HG03565 (cell line): Measurements from ENCODE around the gene AQR.

Experiments
- ATAC-seq: cut with Tn5 transposase; IDR thresholded peaks from one replicate; pipeline ENCODE4 v1.9.1; 2021; ENCODE audit warnings: mild to moderate bottlenecking, moderate library complexity; ENCODE audit not compliant: unreplicated experiment

Gene AQR

GRCh38 chr15:34883633-34884032 is 85.9 kb downstream of the AQR start:
- no peak for ATAC-seq

- ATAC-seq: no peak
Measured at GRCh38 chr15:34883042-34883441, 86.5 kb downstream of the AQR start.

- no peak for ATAC-seq
Measured at GRCh38 chr15:34879107-34879506, 90.4 kb downstream of the AQR start.

GRCh38 chr15:34876640-34877039 is 92.9 kb downstream of the AQR start:
- ATAC-seq: no peak

- no peak for ATAC-seq
Measured at GRCh38 chr15:34869110-34869509, 100.4 kb downstream of the AQR start.

- ATAC-seq: no peak
Measured at GRCh38 chr15:34865531-34865930, 104.0 kb downstream of the AQR start.

GRCh38 chr15:34861214-34861613 is 108.3 kb downstream of the AQR start:
- no peak for ATAC-seq

GRCh38 chr15:34855893-34856292 is 113.6 kb downstream of the AQR start:
- ATAC-seq: no peak

GRCh38 chr15:34855413-34855812 is 114.1 kb downstream of the AQR start:
- ATAC-seq: no peak

GRCh38 chr15:34854232-34854631 is 115.3 kb downstream of the AQR start:
- ATAC-seq: no peak

GRCh38 chr15:34853001-34853758 is 116.4 kb downstream of the AQR start:
- ATAC-seq: no peak

- ATAC-seq: no peak
Measured at GRCh38 chr15:34851751-34852150, 117.8 kb downstream of the AQR start.

GRCh38 chr15:34851007-34851406 is 118.5 kb downstream of the AQR start:
- no peak for ATAC-seq

GRCh38 chr15:34850121-34850520 is 119.4 kb downstream of the AQR start:
- no peak for ATAC-seq

- no peak for ATAC-seq
Measured at GRCh38 chr15:34849364-34849959, 120.1 kb downstream of the AQR start.

- no peak for ATAC-seq
Measured at GRCh38 chr15:34847598-34847997, 121.9 kb downstream of the AQR start.

GRCh38 chr15:34841262-34841725 is 128.2 kb downstream of the AQR start:
- ATAC-seq: no peak

GRCh38 chr15:34838282-34838681 is 131.3 kb downstream of the AQR start:
- no peak for ATAC-seq

GRCh38 chr15:34837246-34838016 is 132.1 kb downstream of the AQR start:
- no peak for ATAC-seq

- no peak for ATAC-seq
Measured at GRCh38 chr15:34828145-34828911, 141.2 kb downstream of the AQR start.

GRCh38 chr15:34821831-34822230 is 147.7 kb downstream of the AQR start:
- ATAC-seq: no peak
